ENCODE results near the gene FZD2. TPM values are rescaled to one million over a fixed set of nuclear protein-coding genes. Genes with fewer than 3 reads are reported as not detected.

Gene FZD2
- total and polyA plus RNA-seq, 2 of the 13 experiments (the other 11 are each of a cell fraction or from before 2014, with no cell fraction given), result 0.07 to 0.13 TPM

GRCh38 chr17:44522883-44523671 lies 34.2 kb upstream of the FZD2 start (continued):
- TF ChIP-seq FIP1L1 (IDR thresholded peaks at IDR 0.05; ENCODE audit: borderline replicate concordance, insufficient read depth, low read depth, low read length), result no peak
- no peak for TF ChIP-seq XBP1 (CRISPR knock-in tag; IDR thresholded peaks at IDR 0.05)
- TF ChIP-seq HHEX (CRISPR knock-in tag; IDR thresholded peaks at IDR 0.05), result no peak
- TF ChIP-seq MZF1 (CRISPR knock-in tag; IDR thresholded peaks at IDR 0.05; ENCODE audit: borderline replicate concordance), result no peak
- no peak for TF ChIP-seq CREB3 (CRISPR knock-in tag; IDR thresholded peaks at IDR 0.05)
- TF ChIP-seq SMAD9 (CRISPR knock-in tag; IDR thresholded peaks at IDR 0.05), result no peak
- no peak for TF ChIP-seq PHB2 (IDR thresholded peaks at IDR 0.05; ENCODE audit: partially characterized antibody)
- TF ChIP-seq TMF1 (CRISPR knock-in tag; IDR thresholded peaks at IDR 0.05; ENCODE audit: low read depth), result no peak
- TF ChIP-seq ESRRA (CRISPR knock-in tag; IDR thresholded peaks at IDR 0.05; ENCODE audit: low read depth), result 0 out of 2 replicates have a peak, but pooled peaks have one; percentile 42
- no peak for TF ChIP-seq ZNF235 (CRISPR knock-in tag; IDR thresholded peaks at IDR 0.05; ENCODE audit: borderline replicate concordance)
- peak; percentile 97 for TF ChIP-seq STAG1 (CRISPR knock-in tag; IDR thresholded peaks at IDR 0.05)
- TF ChIP-seq YEATS4 (CRISPR knock-in tag; IDR thresholded peaks at IDR 0.05; ENCODE audit: borderline replicate concordance), result 0 out of 2 replicates have a peak, but pooled peaks have one; percentile 38
- peak; percentile 42; the same call in 1 of the 2 replicates for TF ChIP-seq FOXK1 (CRISPR knock-in tag; IDR thresholded peaks at IDR 0.05; ENCODE audit: borderline replicate concordance, low read depth)
- TF ChIP-seq, protein P1, sequence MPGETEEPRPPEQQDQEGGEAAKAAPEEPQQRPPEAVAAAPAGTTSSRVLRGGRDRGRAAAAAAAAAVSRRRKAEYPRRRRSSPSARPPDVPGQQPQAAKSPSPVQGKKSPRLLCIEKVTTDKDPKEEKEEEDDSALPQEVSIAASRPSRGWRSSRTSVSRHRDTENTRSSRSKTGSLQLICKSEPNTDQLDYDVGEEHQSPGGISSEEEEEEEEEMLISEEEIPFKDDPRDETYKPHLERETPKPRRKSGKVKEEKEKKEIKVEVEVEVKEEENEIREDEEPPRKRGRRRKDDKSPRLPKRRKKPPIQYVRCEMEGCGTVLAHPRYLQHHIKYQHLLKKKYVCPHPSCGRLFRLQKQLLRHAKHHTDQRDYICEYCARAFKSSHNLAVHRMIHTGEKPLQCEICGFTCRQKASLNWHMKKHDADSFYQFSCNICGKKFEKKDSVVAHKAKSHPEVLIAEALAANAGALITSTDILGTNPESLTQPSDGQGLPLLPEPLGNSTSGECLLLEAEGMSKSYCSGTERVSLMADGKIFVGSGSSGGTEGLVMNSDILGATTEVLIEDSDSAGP (CRISPR knock-in tag; IDR thresholded peaks at IDR 0.05; ENCODE audit: borderline replicate concordance), result peak; percentile 63; the same call in 1 of the 2 replicates
- TF ChIP-seq ZKSCAN5 (CRISPR knock-in tag; IDR thresholded peaks at IDR 0.05), result no peak
- no peak for TF ChIP-seq MIER2 (CRISPR knock-in tag; IDR thresholded peaks at IDR 0.05)
- TF ChIP-seq FOXA1 (IDR thresholded peaks at IDR 0.05), result no peak
- TF ChIP-seq FOXA1 (CRISPR knock-in tag; IDR thresholded peaks at IDR 0.05), result no peak
- TF ChIP-seq ARHGAP35 (CRISPR knock-in tag; IDR thresholded peaks at IDR 0.05; ENCODE audit: borderline replicate concordance), result no peak
- TF ChIP-seq, protein P2, sequence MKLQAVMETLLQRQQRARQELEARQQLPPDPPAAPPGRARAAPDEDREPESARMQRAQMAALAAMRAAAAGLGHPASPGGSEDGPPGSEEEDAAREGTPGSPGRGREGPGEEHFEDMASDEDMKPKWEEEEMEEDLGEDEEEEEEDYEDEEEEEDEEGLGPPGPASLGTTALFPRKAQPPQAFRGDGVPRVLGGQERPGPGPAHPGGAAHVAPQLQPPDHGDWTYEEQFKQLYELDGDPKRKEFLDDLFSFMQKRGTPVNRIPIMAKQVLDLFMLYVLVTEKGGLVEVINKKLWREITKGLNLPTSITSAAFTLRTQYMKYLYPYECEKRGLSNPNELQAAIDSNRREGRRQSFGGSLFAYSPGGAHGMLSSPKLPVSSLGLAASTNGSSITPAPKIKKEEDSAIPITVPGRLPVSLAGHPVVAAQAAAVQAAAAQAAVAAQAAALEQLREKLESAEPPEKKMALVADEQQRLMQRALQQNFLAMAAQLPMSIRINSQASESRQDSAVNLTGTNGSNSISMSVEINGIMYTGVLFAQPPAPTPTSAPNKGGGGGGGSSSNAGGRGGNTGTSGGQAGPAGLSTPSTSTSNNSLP (IDR thresholded peaks at IDR 0.05; ENCODE audit: low read depth, low read length), result no peak
- no peak for TF ChIP-seq CCAR2 (optimal IDR thresholded peaks at IDR 0.05; ENCODE audit: low read depth, low read length)
- TF ChIP-seq ZNF775 (CRISPR knock-in tag; IDR thresholded peaks at IDR 0.05; ENCODE audit: borderline replicate concordance), result no peak
- no peak for TF ChIP-seq RBAK (CRISPR knock-in tag; IDR thresholded peaks at IDR 0.05)
- TF ChIP-seq ZNF615 (CRISPR knock-in tag; IDR thresholded peaks at IDR 0.05; ENCODE audit: borderline replicate concordance), result no peak
- TF ChIP-seq ZSCAN25 (CRISPR knock-in tag; IDR thresholded peaks at IDR 0.05), result peak; percentile 47; the same call in 1 of the 2 replicates
- no peak for TF ChIP-seq ZNF547 (CRISPR knock-in tag; IDR thresholded peaks at IDR 0.05)
- no peak; the same call in 1 of the 2 replicates for TF ChIP-seq TOPORS (CRISPR knock-in tag; IDR thresholded peaks at IDR 0.05)
- 0 out of 2 replicates have a peak, but pooled peaks have one; percentile 37 for TF ChIP-seq CEBPG (CRISPR knock-in tag; IDR thresholded peaks at IDR 0.05)
